NCI-H187 treated with DMSO at 0.1 percent for 48 hours (cell line): ENCODE data around the gene TET1.
"Not testable (repeated sequence)": the region's sequence is repeated elsewhere in the genome, so short reads cannot be mapped to it uniquely, and the experiment has no call there.

Experiments
- DNase-seq: peaks from one replicate; lab custom pipeline; 2025; lab: John Stamatoyannopoulos, UW

Gene TET1

DNA sequence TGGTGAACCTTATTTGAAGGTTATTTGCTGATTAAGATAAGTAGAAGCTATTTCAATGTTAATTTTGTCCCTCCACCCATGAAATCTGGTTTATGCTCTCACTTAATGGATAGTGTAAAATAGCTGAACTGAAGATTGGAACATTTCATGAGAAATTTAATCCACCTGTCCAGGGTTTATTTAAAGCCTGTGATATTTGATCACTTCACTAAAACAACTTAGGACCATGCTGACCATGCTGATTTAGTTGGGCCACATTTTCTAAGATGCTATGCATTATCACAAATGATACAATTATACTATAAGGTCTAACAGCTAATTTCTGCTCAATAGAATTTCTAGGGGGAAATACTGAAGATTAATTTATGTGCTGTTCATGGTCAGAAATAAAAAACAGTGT lies 53.8 kb downstream of the TET1 start:
- not testable (repeated sequence) for DNase-seq

DNA sequence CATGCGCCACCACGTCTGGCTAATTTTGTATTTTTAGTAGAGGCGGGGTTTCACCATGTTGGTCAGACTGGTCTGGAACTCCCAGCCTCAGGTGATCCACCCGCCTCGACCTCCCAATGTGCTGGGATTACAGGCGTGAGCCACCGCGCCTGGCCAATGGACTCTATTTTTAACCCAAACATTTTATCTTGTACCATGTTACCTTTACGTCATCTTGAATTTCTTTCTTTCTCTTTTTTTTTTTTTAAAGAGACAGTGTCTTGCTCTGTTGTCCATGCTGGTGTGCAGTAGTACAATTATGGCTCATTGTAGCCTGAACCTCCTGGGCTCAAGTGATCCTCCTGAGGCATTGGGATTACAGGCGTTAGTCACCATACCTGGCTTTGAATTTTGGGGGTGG lies 57.6 kb downstream of the TET1 start:
- DNase-seq = not testable (repeated sequence)

DNA sequence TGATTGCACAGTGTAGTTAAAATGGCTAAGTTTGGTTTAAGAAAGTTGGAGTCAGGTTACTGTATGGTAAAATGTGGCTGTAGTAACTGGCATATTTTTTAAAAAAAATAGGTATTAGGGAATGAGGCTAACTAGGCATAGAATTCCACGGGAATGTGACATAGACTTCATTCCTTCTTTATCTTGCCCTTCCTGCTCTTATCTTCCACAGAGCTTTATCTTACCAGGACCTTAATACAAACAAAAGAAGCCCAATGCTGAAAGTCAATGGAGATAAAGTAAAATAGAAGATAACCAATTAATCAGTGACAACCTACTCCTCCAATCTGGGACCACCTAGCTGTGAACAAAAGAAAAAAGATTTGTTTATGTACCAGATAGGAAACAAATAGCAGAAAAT lies 58.1 kb downstream of the TET1 start:
- DNase-seq = no peak

DNA sequence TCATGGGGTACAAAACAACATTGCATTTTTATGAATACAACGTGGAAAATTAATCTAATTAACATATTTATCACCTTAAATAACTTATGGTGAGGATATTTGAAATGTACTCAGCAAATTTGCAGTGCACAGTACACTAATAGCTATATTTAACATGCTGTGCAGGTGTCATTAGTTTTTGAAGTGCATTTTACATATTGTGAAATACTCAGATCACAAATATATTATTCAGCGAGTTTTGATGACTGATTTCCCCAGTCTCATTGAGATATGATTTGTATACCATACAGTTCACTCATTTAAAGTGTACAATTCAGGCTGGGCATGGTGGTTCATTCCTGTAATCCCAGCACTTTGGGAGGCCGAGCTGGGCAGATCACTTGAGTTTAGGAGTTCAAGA lies 59.5 kb downstream of the TET1 start:
- DNase-seq = no peak

DNA sequence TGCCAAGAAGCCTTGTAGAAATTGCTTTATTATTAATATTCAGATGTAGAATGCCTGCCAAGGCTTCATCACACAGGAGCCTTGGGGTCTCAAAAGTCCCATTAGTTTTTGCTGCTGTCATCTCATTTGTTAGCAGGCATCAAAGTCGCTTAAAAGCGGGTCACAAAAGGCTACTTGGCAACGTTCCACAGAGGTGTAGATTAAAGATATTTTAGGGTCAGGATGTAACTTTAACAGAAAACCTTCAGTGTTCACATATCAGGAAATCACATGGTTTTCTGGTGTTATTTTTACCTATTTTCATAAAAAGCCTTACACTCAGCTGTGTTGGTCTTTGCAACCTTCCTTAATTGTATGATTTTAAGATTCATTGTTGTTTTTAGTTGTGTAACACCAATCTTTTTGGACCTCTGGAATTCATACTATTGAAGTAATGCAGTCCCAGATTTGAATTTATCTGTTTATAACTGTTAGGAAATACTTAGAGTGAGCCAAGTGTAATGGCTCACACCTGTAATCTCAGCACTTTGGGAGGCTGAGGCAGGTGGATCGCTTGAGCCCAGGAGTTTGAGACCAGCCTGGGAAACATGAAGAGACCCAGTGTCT lies 65.3 kb downstream of the TET1 start:
- no peak for DNase-seq

DNA sequence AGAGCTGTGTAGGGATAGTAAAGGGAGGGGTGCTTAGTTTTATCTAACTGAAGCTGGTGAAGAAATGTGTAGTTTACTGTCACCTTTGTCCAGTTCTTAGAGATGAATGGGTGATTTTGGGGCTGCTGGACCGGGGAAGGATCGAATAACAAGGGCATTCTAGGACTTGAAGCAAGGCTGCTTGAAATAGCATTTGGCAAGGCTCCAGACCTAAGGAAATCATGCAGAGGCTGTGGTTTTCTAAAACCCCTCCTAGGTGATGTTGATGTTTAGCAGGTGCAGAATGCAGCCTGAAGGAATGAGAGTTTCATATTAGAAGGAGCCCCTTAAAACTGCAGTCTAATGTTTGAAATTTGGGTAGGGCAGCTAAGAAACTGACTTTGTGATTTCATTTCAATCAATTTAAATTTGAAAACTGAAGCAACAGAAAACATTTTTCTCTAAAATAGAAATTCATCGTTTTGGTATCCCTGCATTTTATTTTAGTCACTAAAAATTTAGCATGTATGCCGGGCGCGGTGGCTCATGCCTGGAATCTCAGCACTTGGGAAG lies 68.5 kb downstream of the TET1 start:
- no peak for DNase-seq

DNA sequence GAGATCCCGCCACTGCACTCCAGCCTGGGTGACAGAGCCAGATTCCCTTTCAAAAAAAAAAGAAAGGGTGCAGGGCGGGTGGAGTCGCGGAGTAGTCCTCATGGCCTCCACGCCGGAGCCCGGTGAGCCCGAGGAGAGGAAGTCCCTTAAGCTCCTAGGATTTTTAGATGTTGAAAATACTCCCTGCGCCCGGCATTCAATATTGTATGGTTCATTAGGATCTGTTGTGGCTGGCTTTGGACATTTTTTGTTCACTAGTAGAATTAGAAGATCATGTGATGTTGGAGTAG lies 72.1 kb downstream of the TET1 start:
- DNase-seq = not testable (repeated sequence)

DNA sequence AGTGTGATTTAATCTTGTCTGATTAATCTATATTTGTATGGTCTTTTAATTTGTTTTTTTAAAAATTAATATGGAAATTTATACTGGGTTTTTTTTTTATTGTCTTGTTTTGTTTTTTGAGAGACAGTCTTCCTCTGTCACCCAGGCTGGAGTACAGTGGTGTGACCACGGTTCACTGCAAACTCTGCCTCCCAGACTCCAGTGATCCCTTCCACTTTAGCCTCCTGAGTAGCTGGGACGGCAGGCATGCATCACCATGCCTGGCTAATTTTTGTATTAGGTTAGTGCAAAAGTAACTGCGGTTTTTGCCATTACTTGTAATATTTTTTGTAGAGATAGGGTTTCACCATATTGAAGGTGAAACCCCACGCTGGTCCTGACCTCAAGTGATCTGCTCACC lies 73.1 kb downstream of the TET1 start:
- DNase-seq = no peak

DNA sequence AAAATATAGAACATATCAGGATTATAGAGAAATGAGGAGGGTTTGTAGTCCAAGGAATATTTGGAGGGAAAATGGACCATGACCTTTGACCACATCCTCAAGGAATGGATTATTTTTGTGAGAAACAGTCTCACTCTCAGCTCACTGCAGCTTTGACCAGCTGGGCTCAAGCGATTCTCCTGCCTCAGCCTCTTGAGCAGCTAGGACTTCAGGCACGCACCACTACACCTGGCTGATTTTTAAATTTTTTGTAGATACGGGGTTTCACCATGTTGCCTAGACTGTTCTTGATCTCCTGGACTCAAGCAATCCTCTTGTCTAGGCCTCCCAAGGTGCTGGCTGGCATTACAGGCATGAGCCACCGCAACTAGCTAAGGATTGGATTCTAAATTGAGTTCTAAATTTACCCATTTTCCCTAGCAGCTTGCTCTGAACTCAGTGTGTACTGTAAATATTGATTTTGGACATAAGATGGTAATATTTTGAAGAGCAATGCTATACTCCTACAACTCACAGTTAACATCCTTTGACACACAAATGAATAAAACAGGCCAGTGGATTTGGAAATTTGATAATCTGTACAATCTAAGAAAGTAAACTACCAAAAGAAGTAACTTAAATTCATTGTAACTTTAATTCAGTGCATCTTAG lies 73.8 kb downstream of the TET1 start:
- no peak for DNase-seq

DNA sequence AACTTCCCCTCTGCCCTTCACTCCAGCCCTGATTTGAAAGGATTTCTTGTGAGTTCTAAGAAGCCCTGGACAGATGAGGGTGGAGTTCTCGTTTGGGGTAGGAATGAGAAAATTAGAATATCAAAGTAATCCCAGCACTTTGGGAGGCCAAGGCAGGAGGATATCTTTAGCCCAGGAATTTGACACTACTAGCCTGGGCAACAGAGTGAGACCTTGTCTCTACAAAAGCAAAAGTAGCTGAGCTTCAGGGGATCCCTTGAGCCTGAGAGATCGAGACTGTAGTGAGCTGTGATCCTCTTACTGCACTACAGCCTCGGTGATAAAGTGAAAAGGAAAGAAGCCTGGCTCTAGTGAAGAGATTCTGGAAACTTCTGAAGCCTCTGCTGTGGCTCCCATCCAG lies 76.2 kb downstream of the TET1 start:
- DNase-seq = no peak

DNA sequence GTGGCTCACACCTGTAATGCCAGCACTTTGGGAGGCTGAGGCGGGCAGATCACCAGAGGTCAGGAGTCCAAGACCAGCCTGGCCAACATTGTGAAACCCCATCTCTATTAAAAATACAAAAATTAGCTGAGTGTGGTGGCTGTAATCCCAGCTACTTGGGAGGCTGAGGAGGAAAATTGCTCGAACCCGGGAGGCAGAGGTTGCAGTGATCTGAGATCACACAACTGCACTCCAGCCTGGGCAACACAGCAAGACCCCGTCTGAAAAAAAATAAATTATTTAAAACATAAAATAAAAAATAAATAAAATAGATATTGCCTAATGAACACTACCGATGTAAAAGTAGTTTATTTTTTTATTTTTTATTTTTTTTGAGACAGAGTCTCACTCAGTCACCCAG lies 83.4 kb downstream of the TET1 start:
- not testable (repeated sequence) for DNase-seq

DNA sequence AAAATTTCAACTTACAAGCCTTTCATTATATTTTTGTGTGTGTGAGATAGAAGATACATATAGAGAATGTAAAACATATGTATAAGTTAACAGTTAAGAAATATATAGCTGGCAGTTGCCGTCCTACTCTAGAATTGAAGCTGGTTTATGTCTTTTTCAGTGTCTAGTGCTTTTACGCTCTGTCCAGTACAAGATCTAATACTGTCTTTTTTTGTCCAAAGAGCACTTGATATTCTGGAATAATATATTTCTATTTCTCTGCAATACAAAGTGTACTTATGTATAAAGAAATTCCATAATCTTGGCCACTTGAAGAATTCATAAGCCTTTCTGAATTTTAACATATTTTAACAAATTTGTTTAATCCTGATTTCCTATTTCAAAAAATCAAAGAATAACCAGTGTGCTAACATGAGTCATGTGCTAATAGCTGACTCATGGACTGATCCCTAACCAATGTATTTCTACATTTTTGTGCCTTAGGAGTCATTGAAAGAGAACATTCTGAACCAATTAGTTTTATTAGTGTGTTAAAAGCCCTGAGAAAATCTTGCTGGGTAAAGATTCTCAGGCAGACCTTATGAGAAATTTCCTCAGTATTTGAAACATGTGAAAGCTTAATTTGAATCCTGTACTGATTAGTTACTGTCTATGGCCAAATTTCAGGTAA lies 87.7 kb downstream of the TET1 start:
- DNase-seq = no peak

DNA sequence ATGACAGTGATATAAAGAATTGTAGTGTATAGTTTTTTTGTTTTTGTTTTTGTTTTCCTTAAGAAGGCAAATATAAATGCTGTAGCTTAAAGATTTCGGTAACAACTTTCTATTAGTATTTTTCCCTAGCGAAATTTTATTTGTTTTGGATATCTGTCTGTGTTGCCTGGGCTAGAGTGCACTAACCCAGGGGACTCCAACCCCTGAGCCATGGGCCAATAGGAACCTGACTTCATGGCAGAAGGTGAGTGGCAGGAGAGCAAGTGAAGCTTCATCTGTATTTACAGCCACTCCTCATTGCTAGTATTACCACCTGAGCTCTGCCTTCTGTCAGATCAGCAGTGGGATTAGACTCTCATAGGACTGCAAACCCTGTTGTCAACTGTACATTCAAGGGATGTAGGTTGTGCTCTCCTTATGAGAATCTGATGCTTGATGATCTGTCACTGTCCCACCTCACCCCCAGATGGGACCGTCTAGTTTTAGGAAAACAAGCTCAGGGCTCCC lies 95.5 kb downstream of the TET1 start:
- DNase-seq = no peak

DNA sequence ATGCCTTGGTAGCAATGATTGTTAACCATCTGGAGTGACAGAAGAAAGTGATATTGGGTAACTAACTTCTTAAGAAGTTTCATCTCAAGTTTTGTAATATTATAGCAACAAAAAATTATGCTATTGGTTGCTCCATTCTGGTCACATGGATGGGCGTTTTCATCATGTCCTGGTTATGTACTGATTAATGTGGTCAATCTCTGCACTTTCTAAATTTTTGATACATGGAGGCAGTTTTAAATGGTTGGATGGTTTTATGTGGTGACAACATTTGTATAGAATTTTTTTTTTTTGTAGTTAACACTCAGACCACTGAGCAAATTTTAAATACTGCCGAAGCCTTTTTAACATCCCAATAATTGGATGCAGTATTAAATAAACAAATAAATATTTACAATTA lies 105.7 kb downstream of the TET1 start:
- DNase-seq = no peak

DNA sequence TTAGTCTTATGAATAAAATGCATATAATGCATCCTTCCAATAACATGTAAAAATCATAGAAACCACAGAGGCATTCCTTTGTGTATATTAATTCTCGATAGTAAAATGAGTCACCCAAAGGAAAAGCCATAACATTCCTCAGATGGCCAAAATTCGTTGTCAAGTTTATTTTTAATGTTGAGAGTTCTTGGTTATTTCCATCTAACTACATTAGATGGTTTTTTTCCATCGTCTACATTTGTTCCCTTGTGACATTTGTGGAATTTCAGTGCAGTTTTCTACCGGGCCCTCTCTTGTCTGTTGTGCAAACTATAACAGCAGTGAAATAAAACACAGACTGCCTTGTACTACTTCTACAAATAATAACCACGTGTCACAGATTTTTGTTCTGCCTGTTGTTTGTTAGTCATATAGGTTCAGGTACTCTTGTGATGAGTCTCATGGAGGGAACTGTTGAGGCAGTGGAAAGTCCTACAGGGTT lies 106.2 kb downstream of the TET1 start:
- no peak for DNase-seq

DNA sequence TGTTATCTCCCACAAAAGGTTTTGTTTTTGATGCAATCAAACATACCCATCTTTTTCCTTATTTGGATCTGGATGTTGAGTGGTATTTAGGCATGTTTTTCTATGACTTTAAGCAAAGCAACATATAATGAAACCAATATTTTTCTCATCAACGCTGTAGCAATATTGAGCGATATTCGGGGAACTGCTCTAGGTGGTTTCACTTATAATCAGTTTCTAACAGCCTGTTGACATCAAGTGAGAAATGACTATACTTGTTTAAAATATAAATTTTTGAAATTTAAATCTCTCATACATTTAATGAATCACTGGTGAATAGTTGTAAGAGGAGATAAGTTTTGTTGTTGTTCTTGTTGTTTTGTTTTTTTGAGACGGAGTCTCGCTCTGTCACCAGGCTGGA lies 108.1 kb downstream of the TET1 start:
- DNase-seq = no peak

DNA sequence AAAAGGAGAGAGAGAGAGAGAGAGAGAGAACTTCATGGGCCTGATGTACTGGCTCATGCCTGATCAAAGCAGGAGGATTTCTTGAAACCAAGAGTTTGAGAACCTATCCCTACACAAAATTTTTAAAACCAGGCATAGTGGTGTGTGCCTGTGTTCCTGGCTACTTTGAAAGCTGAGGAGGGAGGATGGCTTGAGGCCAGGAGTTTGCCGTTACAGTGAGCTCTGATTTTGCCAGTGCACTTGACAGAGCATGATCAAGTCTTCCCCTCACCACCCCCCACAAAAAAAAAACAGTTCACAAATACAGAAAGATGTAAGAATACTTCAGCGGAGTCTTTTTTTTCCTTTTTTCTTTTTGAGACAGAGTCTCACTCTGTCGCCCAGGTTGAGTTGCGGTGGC lies 108.8 kb downstream of the TET1 start:
- no peak for DNase-seq

DNA sequence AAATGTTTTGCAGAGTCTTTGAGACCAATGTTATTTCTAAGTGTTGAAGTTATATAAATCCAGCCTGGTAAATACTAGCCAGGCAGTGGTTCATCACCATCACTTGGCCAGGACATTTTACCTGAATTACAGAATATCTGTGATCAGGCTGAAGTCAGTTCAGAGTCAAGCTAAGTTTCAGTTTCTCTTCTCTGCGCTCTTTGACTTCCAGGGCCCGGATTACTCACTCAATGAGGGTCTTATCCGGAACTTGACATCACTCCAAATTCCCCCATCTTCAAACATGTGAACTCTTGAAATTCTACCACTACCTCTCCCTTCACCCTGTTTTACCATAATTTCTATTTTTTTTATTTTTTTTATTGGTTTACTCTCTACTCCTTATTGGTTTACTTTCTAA lies 124.3 kb downstream of the TET1 start:
- no peak for DNase-seq

DNA sequence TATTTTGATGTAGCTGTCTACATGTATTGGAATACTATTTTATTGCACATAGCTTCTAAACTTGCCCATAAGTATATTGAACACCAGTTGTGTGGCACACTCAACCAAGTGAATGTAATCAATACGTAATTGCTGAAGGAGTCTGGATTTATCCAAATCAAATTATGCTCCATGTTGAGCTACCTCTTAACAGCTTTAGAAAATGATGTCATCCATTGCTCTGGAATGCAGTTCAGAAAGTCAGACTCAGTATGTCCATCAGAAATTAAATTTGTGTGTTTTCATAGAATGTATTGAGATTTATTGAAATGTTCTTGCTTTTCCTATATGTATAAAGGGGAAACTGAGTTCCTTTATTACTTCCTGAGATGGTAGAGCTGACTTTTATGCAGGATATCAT lies 135.9 kb downstream of the TET1 start:
- no peak for DNase-seq

DNA sequence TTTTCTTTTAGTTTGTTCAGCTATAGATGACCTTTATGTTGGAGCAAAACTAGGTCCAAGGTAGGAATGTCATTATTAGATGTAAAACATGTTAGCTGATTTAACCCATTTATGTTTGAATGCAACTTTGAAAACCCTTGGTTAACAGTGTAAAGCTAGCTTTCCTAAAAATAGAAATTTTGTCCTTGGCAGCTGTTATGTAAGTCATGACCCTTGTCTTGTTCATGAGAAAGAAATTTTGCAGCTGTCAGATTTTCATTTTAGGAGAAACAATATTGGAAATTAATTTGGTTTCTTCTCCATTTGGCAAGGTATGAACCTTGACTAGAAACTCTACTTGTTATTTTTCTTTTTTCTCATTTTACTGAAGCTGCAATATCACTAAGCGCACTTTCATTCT lies 137.0 kb downstream of the TET1 start:
- DNase-seq = no peak

DNA sequence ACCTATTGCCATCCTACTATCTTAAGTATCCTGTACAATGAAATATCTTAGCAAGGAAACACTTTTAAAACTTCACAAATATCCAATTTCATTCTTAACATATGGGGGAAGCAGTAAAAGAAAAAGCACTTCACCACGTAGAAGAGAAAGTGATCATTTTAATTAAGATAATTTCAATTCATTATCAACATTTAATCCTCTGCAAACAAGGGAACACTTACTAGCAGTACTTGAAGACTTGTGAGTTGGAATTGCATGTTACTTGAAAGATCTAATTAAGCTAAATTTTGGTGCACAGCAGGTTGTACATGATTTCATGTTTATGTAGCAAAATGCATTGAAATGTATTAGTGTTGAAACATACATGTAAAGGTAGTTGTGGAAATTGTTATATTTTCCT lies 140.1 kb downstream of the TET1 start:
- no peak for DNase-seq

DNA sequence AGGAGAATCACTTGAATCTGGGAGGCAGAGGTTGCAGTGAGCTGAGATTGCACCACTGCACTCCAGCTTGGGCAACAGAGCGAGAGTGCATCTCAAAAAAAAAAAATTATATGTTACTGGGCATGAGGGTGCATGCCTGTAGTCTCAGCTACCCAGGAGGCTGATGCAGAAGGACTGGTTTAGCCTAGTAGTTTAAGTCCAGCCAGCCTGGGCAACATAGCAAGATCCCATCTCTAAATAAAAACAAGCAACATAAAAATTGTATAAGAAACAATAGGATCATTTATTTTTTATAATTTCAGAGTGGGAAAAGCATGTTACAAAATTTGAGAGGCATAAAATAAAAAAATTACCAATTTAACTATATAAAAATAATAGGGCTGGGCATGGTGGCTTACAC lies 145.4 kb downstream of the TET1 start:
- DNase-seq = no peak

DNA sequence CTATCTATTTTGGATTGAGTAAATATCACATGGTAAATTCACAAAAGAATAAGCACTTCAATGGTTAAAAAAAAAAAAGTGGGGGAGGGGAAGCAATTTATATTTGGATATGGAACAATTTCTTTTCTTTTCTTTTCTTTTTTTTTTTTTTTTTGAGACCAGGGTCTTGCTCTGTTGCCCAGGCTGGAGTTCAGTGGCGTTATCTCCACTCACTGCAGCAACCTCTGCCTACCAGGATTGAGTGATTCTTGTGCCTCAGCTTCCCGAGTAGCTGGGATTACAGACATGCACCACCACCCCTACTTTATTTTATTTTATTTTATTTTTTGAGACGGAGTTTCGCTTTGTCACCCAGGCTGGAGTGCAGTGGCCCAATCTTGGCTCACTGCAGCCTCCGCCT lies 148.8 kb downstream of the TET1 start:
- DNase-seq = not testable (repeated sequence)
